Pancreas (tissue), 10 donors: ENCODE results near the gene DIP2C. TPM values are rescaled to one million over a fixed set of nuclear protein-coding genes. Genes with fewer than 3 reads are reported as not detected.
A peak's percentile ranks its signal among the peaks of the same experiment; 100 is the strongest.
"Not testable (repeated sequence)": the region's sequence is repeated elsewhere in the genome, so short reads cannot be mapped to it uniquely, and the experiment has no call there.

Experiments used
- ATAC-seq, 4 donors: fragments of 200-7000 bp; cut with Tn5 transposase; one replicate each; pipeline versions ENCODE4 v1.8.0 to v1.9.1; 2020; ENCODE audit warnings: mild to moderate bottlenecking in 4 of 4, moderate library complexity in 4 of 4
- DNase-seq, 6 donors: peaks; one replicate each; pipeline ENCODE4 v3.0.0-alpha.2; 2020
- FAIRE-seq: peaks from 2 replicates; lab custom pipeline; 2012; peaks lifted over from hg19 to GRCh38; lab: Jason Lieb, UNC
- H3K27ac ChIP-seq, 4 donors: fragments of 200-600 bp; sonication (generic); 1 replicate in 3 of 4; 2 replicates in 1 of 4; pipeline versions ENCODE4 v1.5.0 to v1.8.0; 2020
- H3K27me3 ChIP-seq, 4 donors: fragments of 200-600 bp; one replicate each; pipeline ENCODE4 v1.8.0; 2021
- H3K36me3 ChIP-seq, 3 donors: fragments of 200-600 bp; sonication (generic) in 1 of 3; one replicate each; pipeline versions ENCODE4 v1.5.0 to v1.8.0; 2020 to 2021
- H3K4me1 ChIP-seq, 3 donors: fragments of 200-600 bp; one replicate each; pipeline ENCODE4 v1.8.0; 2021
- H3K4me3 ChIP-seq, 4 donors: fragments of 200-600 bp; sonication (generic) in 2 of 4; one replicate each; pipeline versions ENCODE4 v1.5.0 to v1.8.0; 2020 to 2021
- H3K9me3 ChIP-seq, 4 donors: fragments of 200-600 bp; one replicate each; pipeline ENCODE4 v1.8.0; 2021
- WGBS, 2 donors: extraction: QIAGEN DNeasy Blood & Tissue Kit; methylation state at CpG; one replicate each; pipeline ENCODE4 v1.1.7; 2013; 5-methylcytosine and 5-hydroxymethylcytosine counted together
- intact Hi-C, 3 donors: fragments of 100-400 bp; cut with DNase I; formaldehyde crosslinking; loops; one replicate each; pipeline versions ENCODE4 v1.11.1 to v1.14.2; 2022
- polyA plus RNA-seq, 2 donors: library from polyadenylated mRNA; stranded (reverse); fragments of 200-250 nt; gene quantifications; one replicate each; pipeline ENCODE4 v1.2.3, GENCODE V29; 2013
- total RNA-seq, 6 donors: library from RNA; stranded (reverse); fragmentation: NEBNext Ultra II Directional in 4 of 6; extraction: Animal tissue kit (Norgen Biotek cat#: 25700) in 4 of 6; gene quantifications; one replicate each; pipeline versions ENCODE4 v1.2.1 to v1.2.4, GENCODE V29; 2021 to 2023
- TF ChIP-seq, protein P1 (sequence below), 4 donors: fragments of 200-600 bp; sonication (generic) in 3 of 4; IDR thresholded peaks; one replicate each; pipeline versions ENCODE4 v1.5.0 to v1.8.0; 2021; ENCODE audit warnings: antibody characterized with exemption in 4 of 4
- donor health status: healthy with polysubstance abuse.
- donor health status: DM: no; HTN: no; CAD: no; lungs with moderate emphysema.
- donor health status: DM: no; HTN: no; CAD: no.
- donor health status: control.
- donor health status: control.
- donor health status: Bipolar disorder and iron deficiency.
- donor health status: DM: yes; HTN: yes; CAD: no.
- donor health status: DM: no; HTN: no; CAD: no.
- donor health status: DM: no; HTN: no; CAD: no.
- donor health status: DM: yes; HTN: yes; CAD: no.

DIP2C gene
- total and polyA plus RNA-seq, 8 donors: 4.3 to 11.8 (median 7.3) TPM

DNA sequence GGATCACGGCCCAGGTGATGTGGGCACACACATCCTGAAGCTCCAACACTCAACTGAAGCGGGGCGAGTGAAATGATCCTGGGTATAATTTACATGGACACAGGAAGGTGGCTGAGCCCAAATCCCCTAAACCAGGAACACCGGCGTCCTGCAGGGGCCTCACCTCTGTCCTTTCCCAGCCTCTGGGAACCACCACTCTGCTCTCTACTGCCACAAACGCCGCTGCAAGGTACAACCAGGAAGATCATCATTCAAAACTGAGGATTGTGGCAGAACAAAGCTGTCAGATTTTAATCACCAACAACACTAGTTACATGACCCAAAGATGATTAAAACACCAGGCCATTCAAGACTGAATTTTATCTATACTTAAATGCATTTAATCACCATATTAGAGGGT, 104.0 kb downstream of the DIP2C start:
- no peak for FAIRE-seq
- WGBS, 2 donors: 82 to 88% methylated on average over 7 of the region's 7 CpGs

DNA sequence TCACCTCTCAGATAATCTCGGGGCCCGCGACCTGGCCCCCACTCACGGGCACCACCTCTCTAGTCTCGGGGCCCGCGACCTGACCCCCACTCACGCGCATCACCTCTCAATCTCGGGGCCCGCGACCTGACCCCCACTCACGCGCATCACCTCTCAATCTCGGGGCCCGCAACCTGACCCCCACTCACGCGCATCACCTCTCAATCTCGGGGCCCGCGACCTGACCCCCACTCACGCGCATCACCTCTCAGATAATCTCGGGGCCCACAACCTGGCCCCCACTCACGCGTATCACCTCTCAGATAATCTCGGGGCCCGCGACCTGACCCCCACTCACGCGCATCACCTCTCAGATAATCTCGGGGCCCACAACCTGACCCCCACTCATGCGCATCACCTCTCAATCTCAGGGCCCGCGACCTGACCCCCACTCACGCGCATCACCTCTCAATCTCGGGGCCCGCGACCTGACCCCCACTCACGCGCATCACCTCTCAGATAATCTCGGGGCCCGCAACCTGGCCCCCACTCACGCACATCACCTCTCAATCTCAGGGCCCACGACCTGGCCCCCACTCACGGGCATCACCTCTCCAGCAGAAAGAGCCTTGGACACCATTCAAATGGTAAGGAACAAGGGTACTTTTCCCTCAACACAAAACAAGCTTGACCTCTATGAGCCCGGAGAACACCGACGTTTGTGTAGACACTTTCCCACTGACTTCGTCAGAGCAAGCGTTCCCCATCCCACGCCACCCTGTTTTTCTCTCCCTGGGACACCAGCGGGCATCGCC, 104.8 kb downstream of the DIP2C start:
- H3K36me3 ChIP-seq, H3K27ac ChIP-seq, H3K4me1 ChIP-seq, DNase-seq, H3K27me3 ChIP-seq, intact Hi-C loops, ATAC-seq, H3K4me3 ChIP-seq, H3K9me3 ChIP-seq, FAIRE-seq: not testable (repeated sequence)
- WGBS, 2 donors: 95 to 96% methylated on average over 51 to 55 of the region's 55 CpGs

More for the DNA sequence above, 104.0 kb downstream of the DIP2C start:
- DNase-seq: no peak
- ATAC-seq: peak in 2 of 4 donors; percentile 39 to 43
- no peak overlapping the region for H3K4me3 ChIP-seq
- intact Hi-C loops: no loop called here
- H3K36me3 ChIP-seq: no peaks in the 10 kb centered on the region
- H3K9me3 ChIP-seq: no peaks in the 10 kb centered on the region
- no peak overlapping the region for H3K27ac ChIP-seq
- no peaks in the 10 kb centered on the region for H3K27me3 ChIP-seq
- TF ChIP-seq, protein P1, sequence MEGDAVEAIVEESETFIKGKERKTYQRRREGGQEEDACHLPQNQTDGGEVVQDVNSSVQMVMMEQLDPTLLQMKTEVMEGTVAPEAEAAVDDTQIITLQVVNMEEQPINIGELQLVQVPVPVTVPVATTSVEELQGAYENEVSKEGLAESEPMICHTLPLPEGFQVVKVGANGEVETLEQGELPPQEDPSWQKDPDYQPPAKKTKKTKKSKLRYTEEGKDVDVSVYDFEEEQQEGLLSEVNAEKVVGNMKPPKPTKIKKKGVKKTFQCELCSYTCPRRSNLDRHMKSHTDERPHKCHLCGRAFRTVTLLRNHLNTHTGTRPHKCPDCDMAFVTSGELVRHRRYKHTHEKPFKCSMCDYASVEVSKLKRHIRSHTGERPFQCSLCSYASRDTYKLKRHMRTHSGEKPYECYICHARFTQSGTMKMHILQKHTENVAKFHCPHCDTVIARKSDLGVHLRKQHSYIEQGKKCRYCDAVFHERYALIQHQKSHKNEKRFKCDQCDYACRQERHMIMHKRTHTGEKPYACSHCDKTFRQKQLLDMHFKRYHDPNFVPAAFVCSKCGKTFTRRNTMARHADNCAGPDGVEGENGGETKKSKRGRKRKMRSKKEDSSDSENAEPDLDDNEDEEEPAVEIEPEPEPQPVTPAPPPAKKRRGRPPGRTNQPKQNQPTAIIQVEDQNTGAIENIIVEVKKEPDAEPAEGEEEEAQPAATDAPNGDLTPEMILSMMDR (IDR thresholded peaks at IDR 0.05): no peak
- H3K4me1 ChIP-seq: no peaks in the 10 kb centered on the region

DNA sequence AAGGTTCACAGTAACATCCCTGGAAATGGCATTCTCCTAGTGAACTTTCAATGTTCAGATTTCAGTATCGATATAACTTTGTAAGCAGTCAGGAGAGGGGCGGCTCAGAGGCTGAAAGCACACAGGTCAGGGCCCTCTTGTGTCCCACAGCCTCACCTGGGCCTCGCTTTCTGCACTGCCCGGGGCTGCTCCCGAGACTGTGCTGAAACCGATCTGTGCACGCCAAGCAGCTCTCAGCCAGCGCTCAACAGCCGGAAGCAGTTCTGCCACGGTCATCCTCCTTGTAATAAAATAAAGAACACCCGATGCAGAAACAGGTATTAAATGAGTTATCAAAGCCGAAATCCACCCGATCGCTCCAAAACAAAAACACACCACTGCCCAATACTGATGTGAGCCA, 106.0 kb downstream of the DIP2C start:
- no peak for FAIRE-seq
- DNase-seq: no peak
- no peaks in the 10 kb centered on the region for H3K27me3 ChIP-seq
- no peaks in the 10 kb centered on the region for H3K9me3 ChIP-seq
- TF ChIP-seq, protein P1 (IDR thresholded peaks at IDR 0.05): no peak
- intact Hi-C loops: no loop called here
- WGBS, 2 donors: 93 to 95% methylated on average over 14 of the region's 14 CpGs
- H3K36me3 ChIP-seq: no peaks in the 10 kb centered on the region
- H3K4me3 ChIP-seq: no peak overlapping the region
- no peak for ATAC-seq
- H3K4me1 ChIP-seq: no peaks in the 10 kb centered on the region
- H3K27ac ChIP-seq: no peak overlapping the region

DNA sequence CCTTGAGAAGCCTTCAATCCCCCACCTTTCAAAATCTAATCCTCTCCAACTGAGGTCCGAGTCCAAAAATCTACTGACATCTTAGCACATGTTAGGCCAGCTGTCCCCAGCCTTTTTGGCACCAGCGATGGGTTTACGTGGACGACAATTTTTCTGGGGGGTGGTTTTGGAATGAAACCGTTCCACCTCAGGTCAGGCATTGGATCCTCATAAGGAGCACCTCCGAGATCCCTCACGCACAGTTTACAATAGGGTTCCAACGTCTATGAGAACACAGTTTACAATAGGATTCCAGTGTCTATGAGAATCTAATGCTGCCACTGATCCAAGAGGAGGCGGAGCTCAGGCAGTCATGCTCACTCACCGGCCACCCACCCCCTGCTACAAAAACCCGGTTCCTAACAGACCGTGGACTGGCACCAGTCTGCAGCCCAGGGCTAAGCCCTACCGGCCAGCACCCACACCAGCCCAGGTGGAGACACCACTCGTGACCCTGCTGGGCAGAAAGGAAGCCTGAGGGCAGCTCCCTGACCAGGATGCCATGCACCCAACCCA, 107.6 kb downstream of the DIP2C start:
- DNase-seq: no peak
- no peak overlapping the region for H3K4me3 ChIP-seq
- WGBS, 2 donors: 88 to 89% methylated on average over 14 of the region's 14 CpGs
- H3K4me1 ChIP-seq: no peaks in the 10 kb centered on the region
- FAIRE-seq: no peak
- no peak for ATAC-seq
- H3K27me3 ChIP-seq: no peaks in the 10 kb centered on the region
- H3K36me3 ChIP-seq: no peaks in the 10 kb centered on the region
- H3K27ac ChIP-seq: no peak overlapping the region
- intact Hi-C loops: no loop called here
- TF ChIP-seq, protein P1 (IDR thresholded peaks at IDR 0.05): no peak
- no peaks in the 10 kb centered on the region for H3K9me3 ChIP-seq

DNA sequence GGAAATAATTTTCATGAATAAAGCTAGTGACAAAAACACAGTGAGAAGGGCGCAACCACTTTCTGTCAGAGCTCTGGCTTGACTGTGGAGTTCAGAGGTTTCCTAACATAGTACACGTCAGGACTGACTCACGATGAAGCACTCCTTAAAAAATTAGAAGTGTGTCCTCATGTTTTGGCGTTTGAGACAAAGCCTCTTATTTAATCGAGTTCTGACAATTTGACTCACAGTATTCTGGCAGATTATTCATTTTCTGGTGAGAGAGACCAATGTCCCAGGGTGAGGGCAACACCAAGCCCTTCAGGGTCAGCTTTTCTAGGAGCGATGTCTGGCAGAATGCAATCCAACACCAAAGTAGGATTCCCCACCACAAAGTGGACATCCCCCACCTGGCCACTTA, 108.7 kb downstream of the DIP2C start:
- FAIRE-seq (no peak), DNase-seq (no peak), ATAC-seq (peak in 3 of 4 donors; percentile 50 to 59 (median 57))
- peaks cover 0 to under 1% (median 0%) of the 10 kb centered on the region in 3 donors for H3K4me1 ChIP-seq
- H3K36me3 ChIP-seq: no peaks in the 10 kb centered on the region
- no peaks in the 10 kb centered on the region for H3K9me3 ChIP-seq
- peak overlapping the region in 1 of 4 donors; percentile 3 for H3K27ac ChIP-seq
- WGBS, 2 donors: 55 to 61% methylated on average over 6 of the region's 6 CpGs
- intact Hi-C loops: no loop called here
- no peaks in the 10 kb centered on the region for H3K27me3 ChIP-seq
- no peak overlapping the region for H3K4me3 ChIP-seq
- TF ChIP-seq, protein P1 (IDR thresholded peaks at IDR 0.05): no peak
